NCI-H526 treated with DMSO at 0.1 percent for 48 hours (cell line): Measurements from ENCODE around the gene U2AF2.

Experiments used
- DNase-seq: peaks from one replicate; lab custom pipeline; 2025; lab: John Stamatoyannopoulos, UW

U2AF2 gene

GRCh38 chr19:55690109-55690768 is 35.4 kb downstream of the U2AF2 start:
- DNase-seq: no peak

- DNase-seq: no peak
Measured at GRCh38 chr19:55690769-55691545, 36.1 kb downstream of the U2AF2 start.

GRCh38 chr19:55691561-55692481 is 37.0 kb downstream of the U2AF2 start:
- DNase-seq: no peak

- no peak for DNase-seq
Measured at GRCh38 chr19:55692681-55693081, 37.8 kb downstream of the U2AF2 start.

- no peak for DNase-seq
Measured at GRCh38 chr19:55693336-55693974, 38.6 kb downstream of the U2AF2 start.

- DNase-seq: no peak
Measured at GRCh38 chr19:55694241-55694655, 39.4 kb downstream of the U2AF2 start.

GRCh38 chr19:55694656-55695491 is 40.0 kb downstream of the U2AF2 start:
- DNase-seq: no peak

GRCh38 chr19:55695511-55696290 is 40.9 kb downstream of the U2AF2 start:
- no peak for DNase-seq

GRCh38 chr19:55696301-55697068 is 41.6 kb downstream of the U2AF2 start:
- no peak for DNase-seq

- no peak for DNase-seq
Measured at GRCh38 chr19:55697069-55697440, 42.2 kb downstream of the U2AF2 start.

- no peak for DNase-seq
Measured at GRCh38 chr19:55697698-55698097, 42.9 kb downstream of the U2AF2 start.

GRCh38 chr19:55698256-55698655 is 43.4 kb downstream of the U2AF2 start:
- no peak for DNase-seq

GRCh38 chr19:55699221-55699620 is 44.4 kb downstream of the U2AF2 start:
- no peak for DNase-seq

- DNase-seq: no peak
Measured at GRCh38 chr19:55700813-55701212, 46.0 kb downstream of the U2AF2 start.

GRCh38 chr19:55702131-55702627 is 47.3 kb downstream of the U2AF2 start:
- DNase-seq: no peak

- DNase-seq: no peak
Measured at GRCh38 chr19:55703790-55704215, 49.0 kb downstream of the U2AF2 start.

GRCh38 chr19:55704494-55705245 is 49.8 kb downstream of the U2AF2 start:
- no peak for DNase-seq

GRCh38 chr19:55705972-55706371 is 51.1 kb downstream of the U2AF2 start:
- no peak for DNase-seq

- DNase-seq: no peak
Measured at GRCh38 chr19:55711719-55712118, 56.9 kb downstream of the U2AF2 start.
